Tibial nerve (tissue), 4 donors: ENCODE data around the gene CCM2L. TPM values are rescaled to one million over a fixed set of nuclear protein-coding genes. Genes with fewer than 3 reads are reported as not detected.
A peak's percentile ranks its signal among the peaks of the same experiment; 100 is the strongest.

Source experiments
- DNase-seq, 2 donors: peaks; one replicate each; pipeline ENCODE4 v3.0.0-alpha.2; 2019; ENCODE audit warnings: low spot score in 2 of 2
- H3K27ac ChIP-seq, 4 donors: fragments of 200-600 bp; sonication (generic) in 3 of 4; one replicate each; pipeline ENCODE4 v1.5.1; 2017 to 2019; ENCODE audit warnings: mild to moderate bottlenecking in 1 of 4
- H3K27me3 ChIP-seq, 2 donors: fragments of 200-600 bp; sonication (generic) in 1 of 2; one replicate each; pipeline versions ENCODE4 v1.5.1 to v1.6.0; 2017 to 2019
- H3K36me3 ChIP-seq, 3 donors: fragments of 200-600 bp; sonication (generic); one replicate each; pipeline ENCODE4 v1.5.1; 2018 to 2019
- H3K4me1 ChIP-seq, 4 donors: fragments of 200-600 bp; sonication (generic) in 3 of 4; one replicate each; pipeline ENCODE4 v1.5.1; 2017 to 2019
- H3K4me3 ChIP-seq, 4 donors: fragments of 200-600 bp; sonication (generic) in 3 of 4; one replicate each; pipeline ENCODE4 v1.5.1; 2017 to 2019; ENCODE audit warnings: mild to moderate bottlenecking in 1 of 4, moderate library complexity in 1 of 4
- H3K9me3 ChIP-seq, 4 donors: fragments of 200-600 bp; sonication (generic) in 3 of 4; one replicate each; pipeline ENCODE4 v1.5.1; 2017 to 2019
- CTCF ChIP-seq, 5 experiments: fragments of 200-600 bp in 3 of 5; fragments of 450-650 bp in 2 of 5; sonication (generic) in 3 of 5; IDR thresholded peaks; one replicate each; pipeline ENCODE4 v1.5.1; 2016 to 2019; ENCODE audit warnings: antibody characterized with exemption in 5 of 5, mild to moderate bottlenecking in 3 of 5, moderate library complexity in 2 of 5
- EP300 ChIP-seq, 2 donors: sonication (generic); formaldehyde crosslinking; IDR thresholded peaks; one replicate each; pipeline ENCODE4 v1.6.1; 2017; ENCODE audit warnings: antibody characterized with exemption in 2 of 2, mild to moderate bottlenecking in 1 of 2
- POLR2A ChIP-seq, 2 donors: fragments of 450-650 bp; IDR thresholded peaks; one replicate each; pipeline ENCODE4 v1.6.1; 2017; ENCODE audit warnings: antibody characterized with exemption in 2 of 2, mild to moderate bottlenecking in 2 of 2, moderate library complexity in 2 of 2
- WGBS, 2 donors: methylation state at CpG; one replicate each; pipeline ENCODE4 v1.1.5; 2018; 5-methylcytosine and 5-hydroxymethylcytosine counted together
- total RNA-seq, 4 donors: library from RNA; depleted of rRNA; stranded (reverse); fragments of >200 nt; gene quantifications; one replicate each; pipeline ENCODE4 v1.1.0, GENCODE V29; 2016

CCM2L gene
- total RNA-seq, 4 donors from 2014 or later: 5.4 to 14.2 (median 13.6) TPM

- Histone ChIP-seq H3K4me3 (no peak overlapping the region), H3K27ac (no peak overlapping the region), H3K4me1 (peaks cover 0 to 10% (median 0%) of the 10 kb centered on the region in 4 donors), H3K9me3 (no peaks in the 10 kb centered on the region), H3K27me3 (peaks cover 0 to 14% of the 10 kb centered on the region in 2 donors), H3K36me3 (no peaks in the 10 kb centered on the region)
- TF ChIP-seq CTCF (IDR thresholded peaks at IDR 0.05) (no peak), EP300 (IDR thresholded peaks at IDR 0.05) (no peak), POLR2A (IDR thresholded peaks at IDR 0.05) (no peak)
- DNase-seq: no peak
- 86 to 89% methylated on average over 5 of the region's 5 CpGs for WGBS, 2 donors
Measured at GRCh38 chr20:32006053-32006452, 4.2 kb upstream of the CCM2L start.

- Histone ChIP-seq H3K36me3 (no peaks in the 10 kb centered on the region), H3K27ac (no peak overlapping the region), H3K4me1 (peaks cover 0 to 10% (median 0%) of the 10 kb centered on the region in 4 donors), H3K4me3 (no peak overlapping the region), H3K9me3 (no peaks in the 10 kb centered on the region), H3K27me3 (peaks cover 0 to 21% of the 10 kb centered on the region in 2 donors)
- no peak for DNase-seq
- no peak for TF ChIP-seq EP300 (IDR thresholded peaks at IDR 0.05)
- TF ChIP-seq CTCF (IDR thresholded peaks at IDR 0.05): no peak
- no peak for TF ChIP-seq POLR2A (IDR thresholded peaks at IDR 0.05)
- WGBS, 2 donors: 47 to 51% methylated on average over 8 of the region's 8 CpGs
Measured at GRCh38 chr20:32006841-32007786, 3.1 kb upstream of the CCM2L start.

GRCh38 chr20:32007787-32008616 lies 2.2 kb upstream of the CCM2L start:
- no peaks in the 10 kb centered on the region for H3K36me3 ChIP-seq
- peaks cover 0 to 21% of the 10 kb centered on the region in 2 donors for H3K27me3 ChIP-seq
- no peak overlapping the region for H3K4me3 ChIP-seq
- H3K4me1 ChIP-seq: peaks cover 0 to 10% (median 0%) of the 10 kb centered on the region in 4 donors
- no peaks in the 10 kb centered on the region for H3K9me3 ChIP-seq
- WGBS, 2 donors: 39 to 40% methylated on average over 10 of the region's 10 CpGs
- no peak for DNase-seq
- H3K27ac ChIP-seq: peak overlapping the region in 1 of 4 donors; percentile 17
- TF ChIP-seq CTCF (IDR thresholded peaks at IDR 0.05) (no peak), EP300 (IDR thresholded peaks at IDR 0.05) (no peak), POLR2A (IDR thresholded peaks at IDR 0.05) (no peak)

GRCh38 chr20:32009564-32009963 lies 674 bp upstream of the CCM2L start:
- no peaks in the 10 kb centered on the region for H3K36me3 ChIP-seq
- peak overlapping the region in 1 of 4 donors; percentile 15 for H3K27ac ChIP-seq
- 92% methylated on average over 7 of the region's 7 CpGs for WGBS, 2 donors
- H3K9me3 ChIP-seq: no peaks in the 10 kb centered on the region
- H3K4me1 ChIP-seq: peaks cover 0 to 10% (median 0%) of the 10 kb centered on the region in 4 donors
- H3K27me3 ChIP-seq: peaks cover 0 to 22% of the 10 kb centered on the region in 2 donors
- no peak for DNase-seq
- no peak overlapping the region for H3K4me3 ChIP-seq
- no peak for TF ChIP-seq CTCF (IDR thresholded peaks at IDR 0.05)
- no peak for TF ChIP-seq POLR2A (IDR thresholded peaks at IDR 0.05)
- TF ChIP-seq EP300 (IDR thresholded peaks at IDR 0.05): no peak
